Activated T-cell treated with anti-CD3 and anti-CD28 coated beads for 4 hours (primary cell): Measurements from ENCODE around the gene ACTR6.

Source experiments
- DNase-seq: peaks from one replicate; pipeline ENCODE4 v3.0.0-alpha.2; 2020

ACTR6 gene

GRCh38 chr12:100267603-100268281 lies 67.1 kb downstream of the ACTR6 start:
- DNase-seq = no peak

GRCh38 chr12:100268835-100269564 lies 68.4 kb downstream of the ACTR6 start:
- no peak for DNase-seq

GRCh38 chr12:100273782-100274181 lies 73.2 kb downstream of the ACTR6 start:
- no peak for DNase-seq
